NCI-H524 (cell line): ENCODE measurements around the gene UST.

ENCODE experiments used
- DNase-seq, 2 experiments: peaks; one replicate each; lab custom pipeline; 2025; lab: John Stamatoyannopoulos, UW

UST gene

GRCh38 chr6:149008741-149009140 lies 261.9 kb downstream of the UST start:
- DNase-seq = no peak

GRCh38 chr6:149012040-149012545 lies 265.3 kb downstream of the UST start:
- DNase-seq = peak in 1 of 2 experiments; percentile 76

- DNase-seq = peak; percentile 3 to 79
Observed at GRCh38 chr6:149013586-149014344, 266.9 kb downstream of the UST start.

GRCh38 chr6:149014631-149015534 lies 268.1 kb downstream of the UST start:
- DNase-seq = no peak

- DNase-seq = no peak
Observed at GRCh38 chr6:149015535-149016525, 269.0 kb downstream of the UST start.

- no peak for DNase-seq
Observed at GRCh38 chr6:149016716-149017115, 269.9 kb downstream of the UST start.

GRCh38 chr6:149020319-149020718 lies 273.5 kb downstream of the UST start:
- DNase-seq = no peak

- DNase-seq = no peak
Observed at GRCh38 chr6:149024361-149024760, 277.5 kb downstream of the UST start.

- no peak for DNase-seq
Observed at GRCh38 chr6:149025061-149025460, 278.2 kb downstream of the UST start.

- peak; percentile 68 to 81 for DNase-seq
Observed at GRCh38 chr6:149026530-149026942, 279.7 kb downstream of the UST start.

GRCh38 chr6:149027484-149027883 lies 280.7 kb downstream of the UST start:
- DNase-seq = no peak

GRCh38 chr6:149028767-149029405 lies 282.1 kb downstream of the UST start:
- peak; percentile 72 to 91 for DNase-seq

- DNase-seq = no peak
Observed at GRCh38 chr6:149031201-149031858, 284.5 kb downstream of the UST start.

GRCh38 chr6:149031859-149032598 lies 285.2 kb downstream of the UST start:
- DNase-seq = no peak

- DNase-seq = no peak
Observed at GRCh38 chr6:149032599-149033405, 286.0 kb downstream of the UST start.

- no peak for DNase-seq
Observed at GRCh38 chr6:149033454-149033853, 286.6 kb downstream of the UST start.

- no peak for DNase-seq
Observed at GRCh38 chr6:149035766-149036165, 288.9 kb downstream of the UST start.

GRCh38 chr6:149037051-149037671 lies 290.3 kb downstream of the UST start:
- peak; percentile 34 to 80 for DNase-seq
